ENCODE results near the gene RSPRY1. TPM values are rescaled to one million over a fixed set of nuclear protein-coding genes. Genes with fewer than 3 reads are reported as not detected.

RSPRY1 gene
- total and polyA plus RNA-seq, 8 donors: 6.9 to 21.9 (median 18.7) TPM

DNA sequence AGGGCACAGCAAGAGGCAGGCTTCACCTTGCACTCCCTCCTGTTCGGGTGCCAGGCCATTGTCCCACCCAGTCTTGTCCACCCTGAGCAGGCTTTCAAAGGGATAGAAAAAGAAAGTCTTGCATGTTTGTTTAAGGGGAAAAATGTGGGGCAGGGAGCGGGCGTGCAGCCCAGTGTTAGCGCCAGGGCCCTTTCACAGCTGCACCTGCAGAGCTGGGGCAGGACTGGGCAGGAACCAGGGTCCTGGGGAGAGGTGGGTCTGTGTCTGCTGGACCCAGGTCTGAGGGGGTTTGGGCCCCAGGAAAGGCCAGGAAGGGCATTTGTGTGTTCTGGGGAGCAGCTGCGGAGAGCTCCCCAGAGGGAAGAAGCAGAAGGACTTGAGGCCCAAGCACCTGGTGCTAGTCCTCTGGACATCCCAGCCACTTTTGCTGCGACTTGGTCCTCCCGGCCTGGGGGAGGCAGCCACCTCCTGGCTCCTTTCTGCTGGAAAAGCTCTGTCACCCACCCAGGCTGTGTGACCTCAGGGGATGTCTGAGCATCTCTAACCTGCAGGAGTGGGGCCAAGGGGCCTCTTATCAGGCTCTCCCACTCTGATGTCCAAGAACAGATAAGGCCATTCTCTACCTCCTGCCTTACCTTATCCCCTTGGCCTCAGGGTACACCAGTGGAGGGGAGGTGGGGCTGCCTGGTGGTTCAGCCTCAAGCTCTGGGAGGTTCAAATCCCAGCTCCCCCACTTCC is 45.0 kb upstream of the RSPRY1 start:
- H3K9me3 ChIP-seq: no peaks in the 10 kb centered on the region
- H3K27me3 ChIP-seq: no peaks in the 10 kb centered on the region
- no peak overlapping the region for H3K27ac ChIP-seq
- 87 to 95% methylated on average over 6 to 7 of the region's 7 CpGs for WGBS, 2 donors
- TF ChIP-seq, protein P1, sequence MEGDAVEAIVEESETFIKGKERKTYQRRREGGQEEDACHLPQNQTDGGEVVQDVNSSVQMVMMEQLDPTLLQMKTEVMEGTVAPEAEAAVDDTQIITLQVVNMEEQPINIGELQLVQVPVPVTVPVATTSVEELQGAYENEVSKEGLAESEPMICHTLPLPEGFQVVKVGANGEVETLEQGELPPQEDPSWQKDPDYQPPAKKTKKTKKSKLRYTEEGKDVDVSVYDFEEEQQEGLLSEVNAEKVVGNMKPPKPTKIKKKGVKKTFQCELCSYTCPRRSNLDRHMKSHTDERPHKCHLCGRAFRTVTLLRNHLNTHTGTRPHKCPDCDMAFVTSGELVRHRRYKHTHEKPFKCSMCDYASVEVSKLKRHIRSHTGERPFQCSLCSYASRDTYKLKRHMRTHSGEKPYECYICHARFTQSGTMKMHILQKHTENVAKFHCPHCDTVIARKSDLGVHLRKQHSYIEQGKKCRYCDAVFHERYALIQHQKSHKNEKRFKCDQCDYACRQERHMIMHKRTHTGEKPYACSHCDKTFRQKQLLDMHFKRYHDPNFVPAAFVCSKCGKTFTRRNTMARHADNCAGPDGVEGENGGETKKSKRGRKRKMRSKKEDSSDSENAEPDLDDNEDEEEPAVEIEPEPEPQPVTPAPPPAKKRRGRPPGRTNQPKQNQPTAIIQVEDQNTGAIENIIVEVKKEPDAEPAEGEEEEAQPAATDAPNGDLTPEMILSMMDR (IDR thresholded peaks at IDR 0.05): no peak
- intact Hi-C loops (cut with DNase I): no loop called here
- no peak overlapping the region for H3K4me3 ChIP-seq
- H3K4me1 ChIP-seq: no peaks in the 10 kb centered on the region
- DNase-seq (peak in 1 of 6 donors; percentile 38), FAIRE-seq (no peak), ATAC-seq (no peak)
- H3K36me3 ChIP-seq: no peaks in the 10 kb centered on the region

DNA sequence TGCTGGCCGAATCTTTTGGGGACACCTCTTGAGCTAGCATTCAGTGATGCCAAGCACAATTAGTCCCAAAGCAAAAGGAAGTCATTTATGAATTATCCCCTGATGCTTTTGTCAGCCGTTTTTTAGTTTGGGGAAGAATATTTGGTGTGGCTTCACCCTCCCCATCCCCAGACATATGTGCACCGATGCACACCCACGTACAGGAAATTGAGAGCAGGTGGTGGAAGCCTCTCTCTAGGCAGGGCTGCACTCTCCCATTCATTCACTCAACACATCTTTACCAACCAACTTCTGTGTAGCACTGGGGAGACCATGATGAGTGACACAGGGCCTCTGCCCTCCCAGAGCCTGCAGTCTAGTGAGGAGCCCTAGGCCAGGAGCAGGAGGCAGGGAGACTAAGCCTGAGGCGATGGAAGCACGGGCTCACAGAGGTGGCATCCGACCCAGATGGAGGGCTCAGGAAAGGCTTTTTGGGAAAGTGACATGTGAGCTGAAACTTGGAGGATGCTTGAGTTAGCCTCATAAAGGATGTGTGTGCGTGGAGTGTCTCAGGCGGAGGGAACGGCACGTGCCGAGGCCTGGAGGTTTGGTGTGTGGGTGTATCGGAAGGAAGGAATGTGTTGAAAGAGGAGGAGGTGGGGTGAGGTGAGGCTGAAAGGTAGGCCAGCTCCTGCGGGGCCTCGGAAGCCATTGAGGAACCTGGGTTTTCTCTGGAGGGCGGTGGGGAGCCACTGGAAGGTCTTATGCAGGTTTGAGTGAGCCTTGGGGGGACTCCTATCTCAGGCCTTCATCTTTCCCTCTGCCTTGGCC is 44.1 kb upstream of the RSPRY1 start:
- H3K27ac ChIP-seq: no peak overlapping the region
- H3K4me1 ChIP-seq: no peaks in the 10 kb centered on the region

DNA sequence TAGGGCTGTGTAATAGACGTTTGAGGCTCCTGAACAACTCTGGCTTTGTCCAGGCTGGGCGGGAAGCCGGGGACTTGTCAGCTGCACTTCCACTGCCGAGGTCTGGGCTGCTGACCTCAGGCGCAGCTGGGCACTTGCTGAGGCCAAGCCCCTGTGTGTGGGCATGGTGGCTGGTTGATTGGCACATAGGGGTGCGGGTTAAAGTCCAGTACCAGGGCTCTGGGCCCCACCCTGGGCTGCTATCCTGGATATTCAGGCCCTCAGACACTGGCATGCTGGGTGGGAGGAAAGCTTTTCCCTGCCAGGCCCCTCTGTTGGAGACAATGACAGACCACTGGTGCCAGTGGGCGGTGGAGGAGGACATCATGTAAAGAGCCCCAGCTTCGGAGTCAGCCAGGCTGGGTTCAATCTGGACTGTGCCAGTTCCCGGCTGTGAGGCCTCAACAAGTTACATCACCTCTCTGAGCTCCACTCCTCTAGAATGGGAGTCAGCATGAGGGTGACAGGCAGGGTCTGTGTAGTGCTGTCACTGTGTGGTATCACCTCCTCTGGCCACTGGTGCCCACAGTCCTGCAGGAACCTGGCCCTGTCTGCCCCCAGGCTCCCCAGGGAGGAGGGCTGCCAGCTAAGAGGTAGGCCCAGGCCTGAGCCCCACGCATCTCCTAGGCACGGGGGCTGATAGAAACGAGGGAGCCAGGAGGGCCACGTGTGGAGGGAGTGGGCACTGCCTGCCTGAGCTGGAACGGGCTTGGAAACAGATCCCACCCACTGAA is 42.8 kb upstream of the RSPRY1 start:
- H3K9me3 ChIP-seq: no peaks in the 10 kb centered on the region
- H3K36me3 ChIP-seq: no peaks in the 10 kb centered on the region
- DNase-seq (peak in 1 of 6 donors; percentile 49), FAIRE-seq (no peak), ATAC-seq (no peak)
- intact Hi-C loops (cut with DNase I): no loop called here
- H3K4me1 ChIP-seq: no peaks in the 10 kb centered on the region
- TF ChIP-seq, protein P1 (IDR thresholded peaks at IDR 0.05): no peak
- no peaks in the 10 kb centered on the region for H3K27me3 ChIP-seq
- H3K4me3 ChIP-seq: no peak overlapping the region
- 80 to 86% methylated on average over 14 of the region's 14 CpGs for WGBS, 2 donors
- H3K27ac ChIP-seq: no peak overlapping the region

More for the DNA sequence above, 44.1 kb upstream of the RSPRY1 start:
- H3K36me3 ChIP-seq: no peaks in the 10 kb centered on the region
- H3K9me3 ChIP-seq: no peaks in the 10 kb centered on the region
- FAIRE-seq (no peak), ATAC-seq (no peak), DNase-seq (peak in 1 of 6 donors; percentile 22)
- intact Hi-C loops (cut with DNase I): no loop called here
- 82 to 83% methylated on average over 15 to 16 of the region's 16 CpGs for WGBS, 2 donors
- TF ChIP-seq, protein P1 (IDR thresholded peaks at IDR 0.05): no peak
- H3K4me3 ChIP-seq: no peak overlapping the region
- no peaks in the 10 kb centered on the region for H3K27me3 ChIP-seq

DNA sequence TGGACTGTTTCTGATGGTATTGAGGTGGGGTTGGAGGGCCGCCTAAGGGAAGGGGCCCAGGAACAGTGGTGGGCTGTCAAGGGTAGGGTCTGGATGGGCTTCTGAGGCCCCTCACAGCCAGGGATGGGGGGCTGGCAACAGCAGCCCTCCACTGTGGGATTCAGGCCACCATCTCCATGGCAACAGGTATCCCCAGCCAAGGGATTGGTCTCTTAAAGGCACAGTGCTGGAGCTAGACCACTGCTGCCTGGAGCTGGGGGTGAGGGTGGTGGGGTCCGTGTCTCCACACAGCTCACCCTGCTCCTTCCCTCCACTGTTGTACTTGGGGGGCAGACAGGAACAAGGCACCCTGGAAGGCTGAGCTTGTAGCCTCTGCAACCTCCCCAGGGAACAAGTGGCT is 42.1 kb upstream of the RSPRY1 start:
- TF ChIP-seq, protein P1 (IDR thresholded peaks at IDR 0.05): no peak
- FAIRE-seq: no peak

More for the DNA sequence above, 42.1 kb upstream of the RSPRY1 start:
- DNase-seq (peak in 1 of 6 donors; percentile 12), ATAC-seq (no peak)
- Histone ChIP-seq H3K4me1 (no peaks in the 10 kb centered on the region), H3K36me3 (no peaks in the 10 kb centered on the region), H3K27ac (no peak overlapping the region), H3K27me3 (no peaks in the 10 kb centered on the region), H3K4me3 (no peak overlapping the region), H3K9me3 (no peaks in the 10 kb centered on the region)
- 87 to 93% methylated on average over 2 of the region's 2 CpGs for WGBS, 2 donors
- intact Hi-C loops (cut with DNase I): no loop called here

Data from pancreas (tissue), 10 donors.